MV-4-11 (cell line): Measurements from ENCODE around the gene MAST2.
"Not testable (repeated sequence)": the region's sequence is repeated elsewhere in the genome, so short reads cannot be mapped to it uniquely, and the experiment has no call there.

Experiments used
- DNase-seq: peaks from one replicate; lab custom pipeline; 2025; lab: John Stamatoyannopoulos, UW

Gene MAST2

DNA sequence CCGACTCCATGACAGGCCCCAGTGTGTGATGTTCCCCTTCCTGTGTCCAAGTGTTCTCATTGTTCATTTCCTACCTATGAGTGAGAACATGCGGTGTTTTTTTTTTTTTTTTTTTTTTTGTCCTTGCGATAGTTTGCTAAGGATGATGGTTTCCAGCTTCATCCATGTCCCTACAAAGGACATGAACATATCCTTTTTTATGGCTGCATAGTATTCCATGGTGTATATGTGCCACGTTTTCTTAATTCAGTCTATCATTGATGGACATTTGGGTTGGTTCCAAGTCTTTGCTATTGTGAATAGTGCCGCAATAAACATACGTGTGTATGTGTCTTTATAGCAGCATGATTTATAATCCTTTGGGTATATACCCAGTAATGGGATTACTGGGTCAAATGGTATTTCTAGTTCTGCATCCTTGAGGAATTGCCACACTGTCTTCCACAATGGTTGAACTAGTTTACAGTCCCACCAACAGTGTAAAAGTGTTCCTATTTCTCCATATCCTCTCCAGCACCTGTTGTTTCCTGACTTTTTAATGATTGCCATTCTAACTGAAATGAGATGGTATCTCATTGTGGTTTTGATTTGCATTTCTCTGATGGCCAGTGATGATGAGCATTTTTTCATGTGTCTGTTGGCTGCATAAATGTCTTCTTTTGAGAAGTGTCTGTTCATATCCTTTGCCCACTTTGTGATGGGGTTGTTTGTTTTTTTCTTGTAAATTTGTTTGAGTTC is 54.5 kb downstream of the MAST2 start:
- DNase-seq: not testable (repeated sequence)

DNA sequence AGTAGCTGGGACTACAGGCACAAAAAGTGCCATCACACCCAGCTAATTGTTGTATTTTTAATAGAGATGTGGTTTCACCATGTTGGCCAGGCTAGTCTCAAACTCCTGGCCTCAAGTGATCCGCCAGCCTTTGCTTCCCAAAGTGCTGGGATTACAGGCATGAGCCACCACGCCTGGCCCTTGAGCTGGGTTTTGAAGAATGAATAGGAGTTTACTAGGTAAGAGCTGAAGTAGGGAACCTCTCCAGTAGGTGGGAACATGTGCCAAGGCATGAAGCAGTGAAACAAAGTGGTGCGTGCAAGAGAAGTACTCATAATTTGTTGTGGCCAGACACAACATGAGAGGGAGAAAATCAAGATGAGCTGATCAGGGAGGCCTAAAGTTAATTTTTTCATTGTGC is 55.8 kb downstream of the MAST2 start:
- DNase-seq: no peak

DNA sequence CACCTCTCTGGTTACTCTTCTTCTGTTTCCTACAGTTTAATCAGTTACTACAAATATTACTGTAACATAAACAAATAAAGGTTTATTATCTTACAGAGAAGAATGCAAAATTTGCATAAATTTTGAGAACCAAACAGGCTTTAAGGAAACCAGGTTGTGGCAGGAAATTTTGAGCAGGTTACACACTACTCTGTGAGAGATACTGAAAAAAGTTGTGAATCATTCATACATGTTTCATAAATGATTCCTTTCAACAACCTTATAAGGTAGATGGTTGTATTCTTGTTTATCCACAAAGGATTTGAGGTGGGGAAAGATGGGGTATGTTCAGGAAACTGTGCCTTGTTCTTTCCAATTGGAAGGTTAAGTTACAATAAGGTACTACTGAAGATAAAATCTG is 58.6 kb downstream of the MAST2 start:
- DNase-seq: no peak

DNA sequence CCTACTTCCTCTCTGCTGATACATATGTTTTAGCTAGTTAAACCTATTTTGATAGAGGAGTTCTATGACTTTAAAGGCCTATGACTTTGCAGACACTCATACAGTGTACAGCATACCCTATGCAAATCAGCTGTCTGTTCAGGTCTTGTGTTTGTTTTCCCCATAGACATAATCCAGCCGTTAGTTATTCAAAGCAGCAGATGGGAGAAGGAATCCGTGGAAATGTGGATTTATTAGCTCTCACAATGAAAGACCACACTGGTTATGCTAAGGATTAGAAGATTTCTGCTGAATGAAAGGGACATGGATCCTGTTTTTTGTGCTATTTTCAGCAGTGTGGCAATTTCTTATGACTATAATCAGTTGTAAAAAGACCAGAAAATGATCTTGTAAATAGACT is 59.8 kb downstream of the MAST2 start:
- peak; percentile 25 for DNase-seq

DNA sequence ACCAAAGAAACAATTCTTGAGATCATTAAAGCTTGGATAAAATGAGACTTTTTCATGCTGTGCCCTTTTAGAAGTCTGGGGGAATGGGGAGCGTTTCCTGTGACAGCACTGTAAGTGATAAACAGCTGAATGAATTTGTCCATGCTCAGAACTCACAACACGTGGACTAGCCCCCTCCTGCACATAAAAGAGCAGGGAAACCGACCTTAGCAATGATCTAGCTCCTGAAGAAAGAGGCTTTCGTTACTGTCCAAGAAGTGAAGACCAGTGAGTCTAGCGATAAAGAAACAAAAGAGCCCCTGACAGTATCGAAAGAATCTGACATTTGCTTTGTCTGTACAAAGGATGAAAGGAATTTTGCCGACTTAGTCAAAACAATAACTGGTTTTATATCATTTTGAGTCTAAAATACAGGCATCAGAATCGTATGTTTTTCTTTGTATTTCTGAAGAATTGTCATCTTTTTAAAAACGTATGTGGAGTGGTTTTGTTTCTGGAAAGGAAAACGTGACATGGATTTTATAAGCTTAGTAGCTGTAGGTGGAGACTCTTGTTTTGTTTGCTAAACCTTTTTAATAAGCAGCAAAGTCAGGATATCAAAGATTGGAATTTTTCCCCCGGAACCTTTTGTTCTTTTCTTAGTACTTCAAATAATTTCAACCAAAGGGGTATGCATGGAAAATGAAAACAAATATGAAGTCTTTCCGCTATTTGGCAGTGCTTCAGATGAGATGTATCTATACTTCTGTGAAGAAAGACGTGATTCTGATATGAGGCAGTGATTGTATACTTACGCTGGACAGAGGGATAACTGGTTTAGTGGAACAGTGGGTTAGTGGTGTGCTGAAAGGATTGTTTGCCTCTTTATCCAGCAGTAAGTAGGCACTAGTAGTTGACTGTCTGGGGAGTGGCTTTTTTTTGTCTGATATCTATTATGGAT is 61.0 kb downstream of the MAST2 start:
- DNase-seq: no peak

DNA sequence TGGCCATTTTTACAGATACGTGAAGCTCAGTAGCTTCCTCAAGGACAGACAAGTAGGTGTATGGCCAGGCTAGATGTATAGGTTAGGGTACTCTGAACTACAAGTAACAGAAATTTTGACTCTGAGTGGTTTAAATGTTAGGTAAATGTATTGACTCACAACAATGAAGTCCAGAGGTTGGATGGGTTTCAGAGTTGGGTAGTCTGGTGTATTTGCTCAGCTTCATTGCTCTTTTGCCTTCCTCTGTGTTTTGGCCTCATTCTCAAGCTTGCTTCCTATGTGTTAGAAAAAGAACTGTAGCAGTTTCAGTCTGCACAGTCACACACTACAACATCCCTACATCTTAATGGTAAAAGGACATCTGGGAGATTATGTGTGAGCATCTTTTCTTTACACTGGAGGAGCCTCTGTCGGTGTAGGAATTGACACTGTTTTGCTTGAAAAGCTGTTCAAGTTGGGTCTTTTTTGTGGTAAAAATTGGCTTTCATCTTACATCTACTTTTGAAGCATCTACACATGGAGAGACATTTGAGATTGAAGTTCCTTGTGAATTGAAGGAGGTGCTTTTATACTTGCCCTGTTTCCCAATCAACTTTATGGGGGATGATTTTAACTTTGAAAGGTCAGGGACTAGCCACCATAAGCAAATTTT is 64.4 kb downstream of the MAST2 start:
- DNase-seq: no peak

DNA sequence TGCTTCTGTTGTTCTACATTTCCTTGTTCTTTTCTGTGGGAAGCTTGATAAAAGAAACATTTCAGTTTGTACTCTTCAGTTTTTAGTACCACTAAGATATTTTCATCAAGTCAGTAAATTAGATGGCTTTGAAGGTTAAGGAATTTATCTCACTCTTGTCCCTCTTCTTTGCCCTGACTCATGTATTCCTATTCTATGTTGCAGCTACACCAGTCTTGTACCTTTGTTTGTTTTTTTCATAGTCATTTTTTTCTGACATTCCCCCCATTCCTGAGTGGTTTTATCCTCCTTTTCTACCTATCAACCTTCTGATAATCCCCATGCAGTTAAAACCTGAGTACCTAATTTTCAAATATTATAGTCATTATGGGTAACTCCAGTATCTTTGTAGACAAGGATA is 65.4 kb downstream of the MAST2 start:
- DNase-seq: no peak

DNA sequence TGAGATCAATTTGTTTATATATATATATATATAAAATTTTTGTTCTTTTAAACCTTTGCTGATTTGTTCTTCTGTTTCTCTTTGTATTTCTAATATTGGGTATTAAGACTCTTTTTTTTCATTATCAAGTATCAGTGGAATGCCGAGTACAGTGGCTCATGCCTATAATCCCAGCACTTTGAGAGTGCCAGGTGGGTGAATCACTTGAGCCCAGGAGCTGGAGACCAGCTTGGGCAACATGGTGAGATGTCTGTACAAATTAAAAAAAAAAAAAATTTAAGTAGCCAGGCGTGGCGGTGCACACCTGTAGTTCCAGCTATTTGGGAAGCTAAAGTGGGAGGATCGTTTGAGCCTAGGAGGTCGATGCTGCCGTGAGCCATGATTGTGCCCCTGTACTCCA is 67.1 kb downstream of the MAST2 start:
- no peak for DNase-seq

DNA sequence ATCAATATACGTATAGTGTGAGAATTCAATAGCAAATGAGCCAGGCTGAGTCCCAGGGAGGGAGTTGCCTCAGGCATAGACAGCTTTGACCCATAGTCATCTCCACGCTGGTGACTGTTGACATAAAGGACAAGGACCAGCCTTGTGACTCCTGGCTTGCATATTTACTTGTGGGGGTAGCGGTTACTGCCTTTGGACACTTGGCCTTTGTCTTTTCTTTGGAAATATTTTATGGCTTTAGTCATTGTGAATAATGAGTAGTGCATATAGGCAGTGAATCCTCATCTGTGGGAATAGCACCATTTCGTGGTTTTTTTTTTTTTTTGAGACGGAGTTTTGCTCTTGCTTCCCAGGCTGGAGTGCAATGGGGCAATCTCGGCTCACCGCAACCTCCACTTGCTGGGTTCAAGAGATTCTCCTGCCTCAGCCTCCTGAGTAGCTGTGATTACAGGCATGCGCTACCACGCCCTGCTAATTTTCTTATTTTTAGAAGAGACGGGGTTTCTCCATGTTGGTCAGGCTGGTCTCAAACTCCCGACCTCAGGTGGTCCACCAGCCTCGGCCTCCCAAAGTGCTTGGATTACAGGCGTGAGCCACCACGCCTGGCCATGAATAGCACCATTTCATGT is 68.9 kb downstream of the MAST2 start:
- not testable (repeated sequence) for DNase-seq

DNA sequence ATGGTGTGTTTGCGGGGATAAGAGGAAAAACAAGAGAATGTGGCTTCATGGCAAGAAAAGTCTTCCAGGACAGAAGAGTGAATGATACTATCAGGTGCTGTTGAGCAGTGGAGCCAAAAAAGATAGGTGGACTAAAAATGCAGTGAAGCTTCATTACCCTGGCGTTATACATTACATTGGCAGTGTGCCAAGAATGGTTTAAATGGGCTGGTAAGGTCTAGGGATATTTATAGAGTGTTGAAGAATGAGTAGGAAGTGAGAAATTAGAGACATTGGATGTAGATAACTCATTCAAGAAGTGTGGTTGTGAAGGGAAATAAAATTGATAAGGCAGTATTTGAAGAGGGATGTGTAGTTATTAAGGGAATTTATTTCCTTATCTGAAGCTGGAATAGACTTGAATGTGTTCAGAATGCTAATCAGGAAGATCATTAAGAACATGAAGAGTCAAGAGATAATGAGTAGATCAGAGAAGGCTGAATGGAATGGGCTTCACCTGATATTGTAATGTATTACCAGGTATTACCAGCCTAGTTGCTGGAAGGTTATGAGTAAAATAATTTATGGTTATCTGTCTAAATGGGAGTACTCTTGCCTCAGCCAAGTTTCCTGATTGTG is 72.7 kb downstream of the MAST2 start:
- no peak for DNase-seq

DNA sequence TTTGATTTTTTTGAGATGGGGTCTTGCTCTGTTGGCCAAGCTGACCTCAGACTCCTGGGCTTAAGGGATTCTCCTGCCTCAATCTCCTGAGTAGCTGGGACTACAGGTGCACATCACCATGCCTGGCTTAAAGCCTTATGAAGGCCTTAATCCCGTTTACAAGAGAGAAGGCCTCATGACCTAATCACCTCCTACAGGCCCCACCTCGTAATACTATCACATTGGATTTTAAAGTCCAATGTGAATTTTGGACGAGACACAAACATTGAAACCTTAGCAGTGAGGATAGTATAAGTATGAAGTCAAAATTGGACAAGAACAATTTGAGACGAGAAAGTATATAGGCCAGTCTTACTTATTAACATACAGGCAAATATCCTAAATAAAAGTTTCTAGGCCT is 73.9 kb downstream of the MAST2 start:
- DNase-seq: no peak

DNA sequence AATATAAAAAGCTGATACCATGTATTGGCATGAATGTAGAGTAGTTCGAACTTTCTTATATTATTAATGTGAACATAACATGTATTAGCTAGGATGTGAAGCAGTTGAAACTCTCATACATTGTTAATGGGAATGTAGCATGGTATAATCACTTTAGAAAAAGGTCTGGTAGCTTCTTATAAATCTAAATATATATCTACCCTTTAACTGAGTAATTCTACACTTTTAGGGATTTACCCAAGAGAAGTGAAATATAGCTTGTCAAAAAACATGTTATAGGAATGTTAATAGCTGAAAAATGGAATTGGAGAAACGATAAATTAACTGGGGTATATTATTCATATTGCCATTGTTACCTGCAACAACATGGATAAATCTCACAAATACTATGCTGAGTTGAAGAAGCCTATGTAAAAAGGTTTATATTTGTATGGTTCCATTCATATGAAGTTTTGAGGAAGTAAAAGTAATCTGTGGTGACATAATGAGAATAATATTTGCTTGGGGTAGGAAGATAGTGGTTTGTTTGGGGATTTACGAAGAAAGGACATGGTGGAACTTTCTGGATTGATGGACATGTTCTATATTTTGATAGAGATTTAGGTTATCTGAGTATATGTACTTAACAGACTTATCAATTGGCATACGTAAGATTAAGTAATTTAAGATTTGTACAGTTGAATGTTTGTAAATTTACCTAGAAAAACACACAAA is 76.6 kb downstream of the MAST2 start:
- DNase-seq: peak; percentile 58

DNA sequence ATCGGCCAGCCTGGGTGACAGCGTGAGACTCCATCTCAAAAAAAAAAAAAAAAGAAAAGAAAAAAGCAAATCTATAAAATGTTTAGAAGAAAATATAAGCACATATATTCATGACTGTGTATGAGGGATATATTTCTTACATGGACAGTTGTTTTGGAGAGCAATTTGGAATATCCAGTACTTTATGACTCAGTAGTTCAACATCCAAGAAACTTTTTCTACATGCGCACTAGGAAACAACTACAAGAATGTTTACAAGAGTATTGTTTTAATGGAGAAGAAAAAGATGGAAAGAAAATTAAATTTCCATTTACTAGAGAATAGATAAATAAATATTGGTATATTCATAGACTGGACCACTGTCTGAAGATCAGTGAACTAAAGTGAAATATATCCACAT is 77.5 kb downstream of the MAST2 start:
- DNase-seq: no peak

DNA sequence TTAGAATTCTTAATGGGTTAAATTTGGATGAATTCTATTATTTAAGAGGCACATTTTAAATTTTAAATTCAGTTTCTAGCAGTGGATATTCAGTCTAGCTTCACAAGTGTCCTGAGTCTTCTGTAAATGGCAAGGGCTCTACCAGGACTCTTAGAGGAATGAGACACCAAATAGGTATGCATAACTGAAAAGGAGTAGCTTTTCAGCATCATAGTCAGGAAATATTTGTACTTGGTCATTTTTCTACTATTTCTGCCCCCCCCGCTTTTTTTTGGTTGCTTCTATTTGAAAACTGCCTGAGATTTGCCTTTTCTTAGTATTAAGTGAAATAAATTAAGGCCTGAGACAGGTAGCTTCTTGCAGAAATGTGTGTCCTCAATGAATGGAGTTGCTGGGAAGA is 80.2 kb downstream of the MAST2 start:
- no peak for DNase-seq

DNA sequence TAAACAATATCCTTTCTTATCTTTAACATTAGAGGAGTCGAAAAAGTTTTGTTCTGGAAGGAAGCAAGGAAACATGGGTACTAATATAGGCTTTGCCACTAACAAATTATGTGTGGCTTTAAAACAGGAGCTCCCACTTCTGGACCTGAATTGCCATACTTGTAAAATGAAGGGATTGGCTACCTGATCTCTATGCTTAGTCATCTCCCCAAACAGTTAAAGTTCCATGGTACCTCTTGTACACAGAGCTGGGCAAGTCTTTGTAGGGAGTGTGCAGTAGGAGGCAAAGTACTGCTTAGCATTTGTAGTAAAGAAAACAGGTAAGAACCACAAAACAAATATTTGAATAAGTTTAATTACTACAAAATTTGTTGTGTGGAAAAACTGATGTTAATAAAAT is 81.3 kb downstream of the MAST2 start:
- no peak for DNase-seq

DNA sequence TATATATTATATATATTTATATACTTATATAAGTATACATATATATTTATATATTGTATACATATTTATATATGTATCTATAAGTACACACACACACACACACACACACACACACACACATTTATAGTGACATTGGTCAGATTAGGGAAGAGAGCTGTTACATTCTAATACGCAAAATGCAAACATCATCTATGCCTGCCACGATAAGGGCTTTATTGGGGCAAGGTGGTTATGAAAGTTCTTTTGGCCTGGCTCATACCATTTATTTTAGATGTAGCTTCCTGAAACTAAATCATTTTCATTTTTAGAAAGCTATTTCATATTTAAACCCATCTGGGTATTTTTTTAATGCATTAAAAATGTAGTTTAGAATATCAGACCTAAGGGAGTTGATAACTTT is 82.8 kb downstream of the MAST2 start:
- DNase-seq: no peak

DNA sequence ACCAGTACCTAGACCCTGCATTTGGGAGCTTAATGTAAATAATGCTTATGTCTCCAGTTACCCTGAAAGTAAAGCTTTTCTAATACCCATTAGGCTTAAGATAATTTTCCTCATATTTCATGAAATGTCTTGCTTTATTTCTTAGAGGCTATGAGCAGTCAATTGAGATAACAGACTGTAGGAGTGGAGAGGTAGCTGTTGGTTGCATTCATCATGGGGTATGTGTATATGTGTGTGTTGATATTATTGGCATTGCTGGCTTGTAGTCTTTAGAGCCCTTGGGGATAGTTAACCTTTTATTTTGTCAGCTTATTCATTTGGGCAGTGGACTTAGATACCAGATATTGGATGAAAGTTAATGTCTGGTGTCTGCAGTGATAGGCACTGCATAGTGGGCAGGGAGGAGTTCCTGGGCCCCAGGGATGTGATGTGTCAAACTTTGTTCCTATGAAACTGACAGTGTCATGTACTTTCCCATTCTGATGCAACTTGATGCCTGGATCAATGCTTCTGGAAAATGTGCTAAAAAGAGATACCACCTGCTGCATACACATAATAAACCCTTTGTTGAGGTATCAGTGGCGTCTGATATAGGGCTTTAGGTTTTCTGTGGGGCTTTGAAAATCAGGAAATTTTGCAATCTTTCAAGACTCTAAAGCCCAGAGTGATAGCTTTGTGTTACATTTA is 83.9 kb downstream of the MAST2 start:
- DNase-seq: no peak

DNA sequence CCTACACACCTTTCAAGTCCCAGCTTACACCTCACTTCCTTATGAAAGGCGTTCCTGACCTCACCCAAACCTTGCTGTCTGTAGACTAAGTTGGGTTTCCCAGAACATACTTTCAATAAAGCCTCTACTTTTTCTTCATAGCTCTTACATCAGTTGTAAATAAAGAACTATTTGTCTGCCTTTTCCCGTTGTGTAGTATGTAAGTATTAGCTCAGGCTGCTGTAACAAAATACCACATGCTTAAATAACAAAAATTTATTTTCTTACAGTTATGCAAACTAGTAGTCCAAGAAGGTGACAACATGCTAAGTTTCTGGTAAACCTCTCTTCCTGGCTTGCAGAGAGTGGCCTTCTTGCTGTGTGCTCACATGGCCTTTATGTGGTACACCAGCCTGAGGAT is 86.7 kb downstream of the MAST2 start:
- no peak for DNase-seq

DNA sequence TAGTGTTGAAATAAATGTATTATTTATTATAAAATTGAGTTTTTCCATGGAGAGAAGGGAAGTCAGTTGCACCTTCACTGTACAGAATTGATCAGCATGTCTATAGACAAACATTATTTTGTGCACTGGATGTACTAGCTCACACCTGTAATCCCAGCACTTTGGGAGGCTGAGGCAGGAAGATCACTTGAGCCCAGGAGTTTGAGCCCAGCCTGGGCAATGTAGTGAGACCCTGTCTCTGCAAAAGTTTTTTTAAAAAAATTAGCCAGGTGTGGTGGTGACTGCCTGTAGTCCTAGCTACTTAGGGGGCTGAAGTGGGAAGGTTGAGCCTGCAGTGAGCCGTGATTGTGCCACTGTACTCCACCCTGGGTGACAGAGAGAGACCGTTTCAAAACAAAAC is 87.7 kb downstream of the MAST2 start:
- no peak for DNase-seq

DNA sequence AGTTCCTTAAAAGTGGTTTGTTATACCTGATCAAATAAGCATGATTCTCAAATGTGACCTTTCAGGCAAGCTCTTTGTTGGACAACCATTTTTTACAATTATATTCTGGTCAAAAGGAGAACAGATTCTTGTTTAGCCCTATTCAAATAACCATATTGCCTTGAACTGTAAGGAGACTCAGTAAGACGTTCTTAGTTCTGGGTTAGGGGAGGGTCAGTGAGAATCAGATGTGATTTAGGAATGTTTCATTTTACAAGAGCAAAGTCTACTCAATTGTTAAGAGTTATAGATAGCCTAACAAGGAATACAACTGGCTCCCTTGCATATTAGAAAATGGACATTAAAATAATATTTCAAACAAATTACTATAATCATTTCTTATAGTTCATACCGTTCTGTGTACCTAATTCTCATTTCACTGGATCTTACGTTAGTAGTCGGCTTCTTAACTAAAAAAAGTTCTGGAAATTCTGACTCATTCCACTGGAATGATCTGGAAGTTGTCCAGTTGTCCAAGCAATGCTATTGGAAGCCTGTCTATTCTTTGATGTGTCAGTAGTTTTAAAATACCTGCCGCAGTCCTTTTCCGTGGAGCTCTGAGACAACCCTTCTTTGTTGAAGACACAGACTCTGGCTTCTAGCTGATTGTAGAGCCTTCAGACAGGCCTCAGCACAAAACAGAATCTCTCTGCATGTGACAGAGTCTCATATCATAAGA is 88.8 kb downstream of the MAST2 start:
- no peak for DNase-seq
